ENCODE results near the gene BRD3OS.

BRD3OS gene

GRCh38 chr9:134003237-134003636 is 22.0 kb upstream of the BRD3OS start:
- TF ChIP-seq CTCF (IDR thresholded peaks at IDR 0.05; ENCODE audit: extremely low read depth, missing control alignments), result no peak
- no peak for DNase-seq (ENCODE audit: low spot score)

- no peak for TF ChIP-seq CTCF (IDR thresholded peaks at IDR 0.05; ENCODE audit: extremely low read depth, missing control alignments)
- no peak for DNase-seq (ENCODE audit: low spot score)
Measured at GRCh38 chr9:134004131-134004873, 21.0 kb upstream of the BRD3OS start.

- no peak for TF ChIP-seq CTCF (IDR thresholded peaks at IDR 0.05; ENCODE audit: extremely low read depth, missing control alignments)
- DNase-seq (ENCODE audit: low spot score), result no peak
Measured at GRCh38 chr9:134004881-134005280, 20.4 kb upstream of the BRD3OS start.

GRCh38 chr9:134005381-134005780 is 19.9 kb upstream of the BRD3OS start:
- TF ChIP-seq CTCF (IDR thresholded peaks at IDR 0.05; ENCODE audit: extremely low read depth, missing control alignments), result no peak
- no peak for DNase-seq (ENCODE audit: low spot score)

- DNase-seq (ENCODE audit: low spot score), result no peak
- no peak for TF ChIP-seq CTCF (IDR thresholded peaks at IDR 0.05; ENCODE audit: extremely low read depth, missing control alignments)
Measured at GRCh38 chr9:134007150-134007549, 18.1 kb upstream of the BRD3OS start.

GRCh38 chr9:134007571-134007970 is 17.7 kb upstream of the BRD3OS start:
- no peak for DNase-seq (ENCODE audit: low spot score)
- TF ChIP-seq CTCF (IDR thresholded peaks at IDR 0.05; ENCODE audit: extremely low read depth, missing control alignments), result no peak

GRCh38 chr9:134010310-134011173 is 14.7 kb upstream of the BRD3OS start:
- DNase-seq (ENCODE audit: low spot score), result no peak

More at GRCh38 chr9:134010310-134011173, 14.7 kb upstream of the BRD3OS start:
- no peak for TF ChIP-seq CTCF (IDR thresholded peaks at IDR 0.05; ENCODE audit: extremely low read depth, missing control alignments)
